ENCODE results near the gene CCNF.
"Not testable (repeated sequence)": the region's sequence is repeated elsewhere in the genome, so short reads cannot be mapped to it uniquely, and the experiment has no call there.

The CCNF gene

GRCh38 chr16:2429034-2429770, at the start of gene CCNF:
TSS of gene CCNF (plus strand) at chr16:2429447. CDS start at chr16:2429482, 35 bp downstream.
- DNase-seq: peak; percentile 96

GRCh38 chr16:2383501-2383900, 45.7 kb upstream of the CCNF start:
- DNase-seq: no peak

GRCh38 chr16:2384426-2384825, 44.8 kb upstream of the CCNF start:
- no peak for DNase-seq

GRCh38 chr16:2385190-2385836, 43.9 kb upstream of the CCNF start:
- DNase-seq: no peak

GRCh38 chr16:2385982-2386381, 43.3 kb upstream of the CCNF start:
- DNase-seq: not testable (repeated sequence)

GRCh38 chr16:2386990-2387389, 42.3 kb upstream of the CCNF start:
- DNase-seq: no peak

GRCh38 chr16:2388139-2388874, 40.9 kb upstream of the CCNF start:
- no peak for DNase-seq

- DNase-seq: no peak
These were observed 40.3 kb upstream of the CCNF start for GRCh38 chr16:2388875-2389433.

- no peak for DNase-seq
These were observed 37.2 kb upstream of the CCNF start for GRCh38 chr16:2392025-2392424.

- no peak for DNase-seq
These were observed 30.7 kb upstream of the CCNF start for GRCh38 chr16:2398520-2398919.

GRCh38 chr16:2404099-2404498, 25.1 kb upstream of the CCNF start:
- DNase-seq: no peak

GRCh38 chr16:2415085-2415484, 14.2 kb upstream of the CCNF start:
- no peak for DNase-seq

- DNase-seq: no peak
These were observed 9.2 kb upstream of the CCNF start for GRCh38 chr16:2420035-2420434.

- DNase-seq: no peak
These were observed 7.0 kb upstream of the CCNF start for GRCh38 chr16:2422123-2422867.

GRCh38 chr16:2424061-2425007, 4.9 kb upstream of the CCNF start:
- DNase-seq: no peak

- no peak for DNase-seq
These were observed 4.2 kb upstream of the CCNF start for GRCh38 chr16:2425008-2425518.

- DNase-seq: no peak
These were observed 3.3 kb upstream of the CCNF start for GRCh38 chr16:2425825-2426430.

- no peak for DNase-seq
These were observed 2.3 kb upstream of the CCNF start for GRCh38 chr16:2426941-2427361.

GRCh38 chr16:2427526-2427925, 1.7 kb upstream of the CCNF start:
- no peak for DNase-seq

- peak; percentile 7 for DNase-seq
These were observed 1.0 kb upstream of the CCNF start for GRCh38 chr16:2428051-2428783.

GRCh38 chr16:2428784-2429033, 538 bp upstream of the CCNF start:
- no peak for DNase-seq
